HG03039 (cell line): ENCODE results near the gene HAP1.
"Not testable (repeated sequence)": the region's sequence is repeated elsewhere in the genome, so short reads cannot be mapped to it uniquely, and the experiment has no call there.

ENCODE experiments used
- ATAC-seq: cut with Tn5 transposase; IDR thresholded peaks from one replicate; pipeline ENCODE4 v1.9.1; 2021; ENCODE audit warnings: mild to moderate bottlenecking, moderate library complexity; ENCODE audit not compliant: unreplicated experiment

The HAP1 gene

GRCh38 chr17:41675157-41676057, 59.0 kb downstream of the HAP1 start:
- ATAC-seq: not testable (repeated sequence)
